ENCODE measurements around the gene LAMA2. TPM values are rescaled to one million over a fixed set of nuclear protein-coding genes. Genes with fewer than 3 reads are reported as not detected.

LAMA2 gene
- total and polyA plus RNA-seq, 10 donors, result 0.83 to 66.6 (median 18.8) TPM

DNA sequence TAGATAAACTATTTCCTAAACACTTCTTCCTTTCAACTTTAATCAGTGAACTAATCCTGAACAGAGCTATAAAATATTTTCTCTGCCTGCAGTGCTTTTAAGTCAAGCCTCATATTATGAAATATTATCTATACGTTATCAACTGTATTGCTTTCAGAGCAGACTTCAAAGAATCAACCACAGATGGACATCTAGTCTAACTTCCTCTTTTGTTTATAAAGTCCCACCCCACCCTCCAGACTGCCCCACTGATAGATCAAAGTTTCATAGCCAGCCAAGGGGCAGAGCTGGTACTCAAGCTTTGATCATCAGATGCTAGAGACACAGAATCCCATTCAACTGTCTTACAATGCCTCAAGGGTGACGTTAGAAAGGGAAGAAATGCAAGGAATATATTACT lies 308.3 kb downstream of the LAMA2 start:
- Histone ChIP-seq H3K4me3 (no peak overlapping the region), H3K27me3 (replicated peaks in 1 of 7) (no peaks in the 10 kb centered on the region), H3K4me1 (no peaks in the 10 kb centered on the region), H3K36me3 (no peaks in the 10 kb centered on the region), H3K9me3 (no peaks in the 10 kb centered on the region), H3K27ac (no peak overlapping the region)
- WGBS, 5 donors, result 48 to 76% (median 61%) methylated on average over 2 of the region's 2 CpGs
- no peak for DNase-seq
- TF ChIP-seq POLR2A (IDR thresholded peaks at IDR 0.05), result no peak
- no peak for TF ChIP-seq POLR2AphosphoS5 (IDR thresholded peaks at IDR 0.05)
- no peak for TF ChIP-seq CTCF (IDR thresholded peaks at IDR 0.05 in 8 of 11, conservative IDR thresholded peaks at IDR 0.05 in 3 of 11)
- intact Hi-C loops (cut with DNase I; ENCODE audit: low total_unique reads), result no loop called here

DNA sequence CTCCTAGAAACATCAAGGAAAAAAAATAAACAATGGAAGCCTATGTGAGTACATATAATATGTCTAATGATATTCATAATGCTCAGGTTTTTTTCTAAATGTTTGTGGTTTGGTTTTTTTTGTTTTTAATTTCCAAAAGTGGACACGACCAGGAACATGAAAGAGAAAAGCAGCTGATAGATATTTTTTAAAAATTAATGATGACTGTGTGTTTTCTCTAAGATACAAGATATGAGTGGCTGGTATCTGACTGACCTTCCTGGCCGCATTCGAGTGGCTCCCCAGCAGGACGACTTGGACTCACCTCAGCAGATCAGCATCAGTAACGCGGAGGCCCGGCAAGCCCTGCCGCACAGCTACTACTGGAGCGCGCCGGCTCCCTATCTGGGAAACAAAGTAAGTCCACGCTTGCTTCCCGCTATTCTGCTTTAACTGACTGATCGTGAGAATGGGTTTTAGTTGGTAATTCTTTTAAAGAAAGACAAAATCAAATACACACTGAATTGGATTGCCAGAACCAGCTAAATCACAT lies 309.6 kb downstream of the LAMA2 start:
- intact Hi-C loops (cut with DNase I; ENCODE audit: low total_unique reads), result no loop called here
- H3K4me3 ChIP-seq, result no peak overlapping the region
- WGBS, 5 donors, result 91 to 96% (median 93%) methylated on average over 14 of the region's 14 CpGs
- no peaks in the 10 kb centered on the region for H3K36me3 ChIP-seq
- no peaks in the 10 kb centered on the region for H3K27me3 ChIP-seq (replicated peaks in 1 of 7)
- H3K27ac ChIP-seq, result no peak overlapping the region
- no peaks in the 10 kb centered on the region for H3K4me1 ChIP-seq
- H3K9me3 ChIP-seq, result no peaks in the 10 kb centered on the region
- no peak for DNase-seq
- no peak for TF ChIP-seq POLR2AphosphoS5 (IDR thresholded peaks at IDR 0.05)

DNA sequence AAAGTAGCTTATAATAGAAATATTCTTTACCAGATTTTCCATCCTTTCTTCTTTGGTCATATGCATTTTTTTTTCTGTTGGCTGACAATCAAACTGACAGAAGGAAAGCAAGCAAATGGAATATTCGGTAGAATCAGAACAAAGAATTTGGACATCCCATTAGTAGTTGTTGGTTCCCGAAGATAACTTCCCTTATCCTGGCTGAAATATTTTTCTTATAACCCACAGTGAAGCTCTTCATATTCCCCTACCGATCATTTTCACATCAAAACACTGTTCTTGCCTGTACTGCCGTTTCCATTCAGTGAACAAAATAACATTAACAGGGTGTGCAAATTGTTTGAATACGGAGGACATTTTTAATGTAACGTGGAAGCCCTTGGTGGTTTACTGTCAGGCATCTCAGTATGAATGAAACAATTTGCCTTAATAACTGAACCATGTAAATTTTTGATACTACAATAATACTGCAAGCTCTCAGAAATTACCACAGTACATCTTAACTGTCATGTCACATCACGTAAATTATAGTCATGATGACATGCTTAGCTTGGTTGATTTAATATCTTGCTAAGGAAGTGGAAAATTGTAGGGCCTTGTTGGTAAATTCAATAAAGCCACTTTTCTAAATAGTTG lies 311.5 kb downstream of the LAMA2 start:
- TF ChIP-seq CTCF (IDR thresholded peaks at IDR 0.05 in 8 of 11, conservative IDR thresholded peaks at IDR 0.05 in 3 of 11) (no peak), POLR2AphosphoS5 (IDR thresholded peaks at IDR 0.05) (no peak), POLR2A (IDR thresholded peaks at IDR 0.05) (no peak)
- WGBS, 5 donors, result 85 to 92% (median 89%) methylated on average over 7 of the region's 7 CpGs
- Histone ChIP-seq H3K9me3 (no peaks in the 10 kb centered on the region), H3K4me1 (no peaks in the 10 kb centered on the region), H3K4me3 (no peak overlapping the region), H3K27me3 (replicated peaks in 1 of 7) (no peaks in the 10 kb centered on the region), H3K27ac (no peak overlapping the region), H3K36me3 (no peaks in the 10 kb centered on the region)
- no peak for DNase-seq
- intact Hi-C loops (cut with DNase I; ENCODE audit: low total_unique reads), result no loop called here

- intact Hi-C loops (cut with DNase I; ENCODE audit: low total_unique reads), result no loop called here
- Histone ChIP-seq H3K27ac (no peak overlapping the region), H3K9me3 (no peaks in the 10 kb centered on the region), H3K27me3 (replicated peaks in 1 of 7) (no peaks in the 10 kb centered on the region), H3K36me3 (no peaks in the 10 kb centered on the region), H3K4me3 (no peak overlapping the region), H3K4me1 (no peaks in the 10 kb centered on the region)
- 64 to 77% (median 67%) methylated on average over 2 of the region's 2 CpGs for WGBS, 5 donors
- TF ChIP-seq POLR2AphosphoS5 (IDR thresholded peaks at IDR 0.05) (no peak), CTCF (IDR thresholded peaks at IDR 0.05 in 8 of 11, conservative IDR thresholded peaks at IDR 0.05 in 3 of 11) (no peak), POLR2A (IDR thresholded peaks at IDR 0.05) (no peak)
- DNase-seq, result no peak
Observed at GRCh38 chr6:129195161-129195560, 312.2 kb downstream of the LAMA2 start.

Measured in spleen (tissue), 11 donors.